NOMO-1 treated with dmso at 0.1 percent for 144 hours (cell line): ENCODE measurements around the gene DLGAP4.

ENCODE experiments used
- DNase-seq: peaks from one replicate; lab custom pipeline; 2025; ENCODE audit not compliant: unreplicated experiment; lab: John Stamatoyannopoulos, UW

The DLGAP4 gene

DNA sequence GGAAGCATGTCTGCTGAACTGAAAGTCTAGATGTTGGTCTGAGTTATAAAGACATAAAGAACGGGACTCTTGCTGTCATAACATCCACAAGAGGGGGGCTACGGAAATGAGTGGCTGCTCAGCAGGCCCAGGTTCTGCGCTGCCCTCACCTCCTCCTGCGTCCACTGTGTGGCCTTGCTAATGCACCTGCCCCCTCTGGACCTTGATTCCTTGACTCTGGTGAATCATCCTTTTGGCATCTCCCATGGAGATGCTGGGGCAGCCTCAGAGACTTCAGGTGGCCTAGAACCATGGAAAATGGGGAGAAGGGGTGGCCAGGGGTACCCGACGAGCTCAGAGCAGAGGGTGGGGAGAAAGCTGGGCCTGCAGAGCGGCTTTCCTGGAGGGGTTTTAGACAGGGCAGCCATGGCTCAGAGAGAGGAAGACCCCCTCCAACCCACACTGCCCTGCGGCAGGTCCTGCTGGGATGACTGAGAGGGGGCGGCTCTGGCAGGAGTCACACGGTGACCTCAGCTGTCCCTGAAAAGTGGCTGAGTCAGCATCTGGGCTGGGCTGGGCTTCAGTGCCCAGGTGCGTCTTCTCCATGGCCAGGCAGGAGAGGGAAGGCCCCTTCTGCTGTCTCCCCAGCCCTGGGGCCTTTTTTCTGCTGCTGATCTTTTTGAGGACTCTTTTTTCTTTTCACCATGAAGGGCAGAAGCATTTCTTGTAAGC lies 46.9 kb downstream of the DLGAP4 start:
- no peak for DNase-seq

- DNase-seq = no peak
These were observed 47.6 kb downstream of the DLGAP4 start for GRCh38 chr20:36353740-36354139.

GRCh38 chr20:36355469-36356171 lies 49.5 kb downstream of the DLGAP4 start:
- no peak for DNase-seq

DNA sequence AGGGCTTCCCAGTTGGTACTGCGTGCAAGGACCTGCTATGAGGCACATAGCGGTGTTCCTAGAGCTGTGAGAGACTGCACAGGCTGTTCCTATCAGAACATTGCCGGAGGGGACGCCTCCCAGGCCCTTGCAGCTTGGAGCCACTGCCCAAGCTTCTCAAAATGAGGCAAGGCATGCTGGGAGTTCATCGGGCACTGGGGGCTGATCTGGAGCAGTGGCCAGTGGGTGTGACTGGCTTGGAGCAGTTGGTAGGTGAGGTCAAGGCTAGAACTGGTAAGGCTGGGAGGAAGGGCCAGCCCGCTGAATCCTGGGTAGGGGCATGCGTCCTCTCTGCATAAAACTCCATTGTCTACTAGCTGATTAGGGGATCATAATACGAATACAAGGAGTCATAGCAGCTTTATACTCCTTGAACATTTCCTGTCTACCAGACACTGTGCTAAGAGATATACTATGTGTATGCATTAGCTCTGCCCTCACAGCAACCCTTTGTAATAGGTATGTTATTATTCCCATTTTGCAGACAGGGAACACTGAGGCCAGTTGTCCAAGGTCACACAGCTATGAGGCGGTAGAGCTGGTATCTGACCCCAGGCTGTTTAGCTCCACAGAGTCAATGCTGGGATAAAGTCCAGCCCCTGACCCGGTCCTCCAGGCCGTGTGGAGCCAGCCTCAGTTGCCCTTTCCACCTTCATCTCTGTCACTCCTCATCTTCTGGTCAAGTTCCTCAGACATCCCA lies 53.7 kb downstream of the DLGAP4 start:
- DNase-seq = no peak

DNA sequence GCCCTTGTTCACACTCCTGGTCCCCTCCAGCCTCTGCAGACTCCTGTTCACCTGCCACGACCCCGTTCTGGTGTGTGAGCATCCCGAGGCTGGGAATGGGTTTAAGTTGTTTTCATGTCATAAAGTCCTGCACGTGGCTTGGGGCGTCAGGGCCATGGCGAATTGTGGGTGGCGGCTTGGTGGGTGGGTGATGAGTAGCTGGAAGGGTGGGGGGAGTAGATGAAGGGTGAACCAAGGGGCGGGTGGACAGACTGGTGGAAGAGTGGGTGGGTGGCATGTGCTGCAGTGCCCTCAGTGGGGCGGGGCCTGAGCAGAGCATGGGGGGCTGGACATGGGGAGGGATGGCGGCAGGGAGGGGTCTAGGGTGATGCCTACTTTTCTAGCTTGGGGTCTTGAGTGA lies 54.3 kb downstream of the DLGAP4 start:
- DNase-seq = no peak

DNA sequence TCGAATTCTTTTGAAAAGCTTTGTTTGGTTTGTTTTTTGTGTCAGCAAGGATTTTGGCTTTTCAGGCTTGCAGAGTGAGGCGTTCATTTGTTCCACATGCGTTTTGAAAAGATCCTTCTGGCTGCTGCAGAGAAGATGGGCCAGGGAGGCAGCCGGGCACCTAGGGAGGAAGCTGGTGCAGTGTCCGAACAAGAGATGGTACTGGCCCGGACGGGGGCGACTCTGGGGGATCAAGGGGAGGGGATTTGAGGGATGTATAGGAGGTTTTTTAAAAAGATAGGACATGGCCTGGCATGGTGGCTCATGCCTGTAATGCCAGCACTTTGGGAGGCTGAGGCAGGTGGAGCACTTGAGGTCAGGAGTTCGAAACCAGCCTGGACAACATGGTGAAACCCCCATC lies 55.3 kb downstream of the DLGAP4 start:
- DNase-seq = no peak

DNA sequence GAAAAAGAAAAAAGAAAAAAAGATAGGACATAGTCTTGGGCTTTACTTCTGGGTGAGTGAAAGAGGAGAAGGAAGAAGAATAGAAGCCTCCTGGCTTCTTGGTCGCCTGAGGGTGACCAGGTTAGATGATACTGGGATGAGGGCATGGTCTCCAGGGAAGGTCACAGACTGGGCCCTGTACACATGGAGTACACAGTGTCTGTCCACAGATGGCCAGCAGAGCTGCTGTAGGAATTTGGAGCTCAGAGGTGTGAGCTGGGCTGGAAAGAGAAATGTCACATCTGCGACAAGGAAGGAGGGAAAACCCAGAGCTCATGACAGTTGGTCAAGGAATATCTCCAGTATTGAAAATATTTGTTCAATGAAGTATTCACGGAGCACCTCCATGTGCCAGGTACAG lies 56.1 kb downstream of the DLGAP4 start:
- DNase-seq = no peak

DNA sequence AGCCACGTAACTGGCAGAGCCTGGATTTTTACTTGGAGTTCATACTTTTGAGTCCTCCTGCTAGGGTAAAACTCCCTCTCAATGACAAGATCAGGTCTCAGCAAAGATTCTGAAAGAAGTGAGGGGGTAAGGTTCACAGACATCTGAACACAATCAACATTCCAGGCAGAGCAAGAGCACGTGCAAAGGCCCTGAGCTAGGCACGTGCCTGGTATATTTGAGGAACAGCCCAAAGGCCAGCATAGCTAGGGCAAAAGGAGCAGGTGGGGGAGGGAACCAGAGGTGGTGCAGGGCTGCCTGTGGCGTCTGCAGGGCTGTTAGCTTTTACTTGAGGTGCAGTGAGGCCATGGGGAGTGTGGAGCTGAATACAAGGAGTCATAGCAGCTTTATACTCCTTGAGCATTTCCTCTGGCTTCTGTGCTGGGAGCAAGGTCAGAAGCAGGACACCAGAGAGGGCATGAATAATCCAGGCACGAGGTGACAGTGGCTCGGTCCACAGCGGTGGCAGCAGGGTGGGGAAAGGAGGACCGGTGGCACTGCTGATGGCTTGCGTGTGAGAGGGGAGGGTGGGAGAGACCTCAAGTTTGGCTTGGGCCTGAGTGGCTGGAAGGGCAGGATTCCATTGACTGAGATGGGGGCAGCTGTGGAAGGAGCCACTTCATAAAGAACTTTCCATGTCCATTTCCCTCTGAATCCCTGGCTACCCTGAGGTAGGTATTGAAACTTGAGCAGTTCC lies 57.0 kb downstream of the DLGAP4 start:
- DNase-seq = no peak

- no peak for DNase-seq
These were observed 58.4 kb downstream of the DLGAP4 start for GRCh38 chr20:36364506-36364905.

GRCh38 chr20:36366623-36367369 lies 60.7 kb downstream of the DLGAP4 start:
- DNase-seq = no peak

DNA sequence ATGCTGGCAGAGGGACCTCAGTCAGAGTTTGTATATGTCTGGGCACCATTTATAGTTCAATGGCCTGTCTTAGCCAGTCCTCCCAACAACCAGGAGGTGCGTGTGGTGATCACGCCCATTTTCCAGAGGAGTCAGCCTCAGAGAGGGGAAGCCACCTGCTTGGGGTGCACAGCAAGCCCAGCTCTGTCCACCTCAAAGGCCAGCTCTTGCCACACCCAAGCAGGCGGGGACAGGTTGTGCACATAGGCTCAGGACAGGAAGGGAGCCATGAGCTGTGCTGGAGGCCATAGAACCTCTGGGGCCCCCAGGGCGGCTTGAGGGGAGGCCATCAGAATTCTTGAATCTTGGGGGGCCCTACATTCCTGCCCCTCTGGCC lies 61.2 kb downstream of the DLGAP4 start:
- DNase-seq = no peak

DNA sequence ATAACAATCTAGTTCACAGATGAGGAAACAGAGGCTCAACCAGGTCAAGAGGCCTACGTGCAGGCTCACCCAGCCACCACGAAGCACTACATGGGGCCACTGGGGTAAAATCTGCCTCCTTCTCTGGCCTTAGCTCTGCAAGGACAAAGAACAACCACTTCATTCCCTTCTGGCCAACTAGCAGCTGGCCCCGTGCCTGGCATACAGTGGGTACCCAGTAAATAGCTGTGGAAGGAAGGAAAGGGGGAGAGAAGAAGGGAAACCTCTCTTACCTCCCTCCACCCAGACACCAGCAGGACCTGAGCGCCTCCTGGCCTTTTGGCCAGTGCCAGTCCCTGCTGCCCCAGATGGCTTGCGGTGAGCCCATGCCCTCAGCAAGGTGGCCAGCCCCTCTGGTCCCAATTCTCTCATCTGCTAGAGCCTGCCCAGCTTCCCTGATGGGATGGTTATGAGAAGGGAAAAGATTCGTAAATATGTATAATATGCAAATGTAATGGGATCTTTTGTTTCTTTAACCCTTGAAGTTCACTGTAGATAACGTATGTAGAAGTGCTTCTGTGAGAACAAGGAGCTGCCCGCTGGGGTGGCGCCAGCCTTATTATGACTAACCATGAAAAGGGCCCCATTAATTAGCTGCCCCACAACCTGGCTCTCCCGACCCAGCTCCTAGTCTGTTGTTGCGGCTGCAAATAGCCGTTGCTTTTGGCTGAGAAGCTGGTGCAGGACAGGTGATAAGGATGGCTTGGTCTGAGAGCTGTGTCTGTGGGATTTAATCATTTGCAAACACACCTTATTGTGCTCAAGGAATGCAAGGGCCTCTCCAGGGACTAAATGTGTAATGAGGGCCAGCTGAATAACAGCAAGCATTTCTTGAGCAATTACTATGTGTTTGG lies 62.0 kb downstream of the DLGAP4 start:
- DNase-seq = no peak

DNA sequence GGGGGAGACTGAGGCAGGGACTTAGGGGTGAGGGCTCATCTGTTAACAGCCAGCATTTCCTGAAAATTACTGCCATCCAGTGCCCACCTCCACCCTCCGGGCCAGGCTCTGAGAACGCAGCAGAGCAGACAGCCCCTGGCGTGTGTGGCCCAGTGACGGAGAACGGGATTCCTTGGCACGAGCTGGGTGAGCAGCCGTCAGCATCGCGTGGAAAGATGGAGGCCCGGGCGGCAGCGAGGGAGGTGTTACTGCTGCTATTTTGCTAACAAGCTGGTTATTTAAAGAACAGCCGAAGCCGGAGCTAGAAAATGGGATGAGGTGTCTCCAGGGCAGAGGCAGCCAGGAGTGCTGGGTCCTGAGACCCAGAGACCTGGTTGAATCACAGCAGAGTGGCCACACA lies 62.7 kb downstream of the DLGAP4 start:
- no peak for DNase-seq

- no peak for DNase-seq
These were observed 63.6 kb downstream of the DLGAP4 start for GRCh38 chr20:36369739-36370138.

- DNase-seq = no peak
These were observed 65.1 kb downstream of the DLGAP4 start for GRCh38 chr20:36370991-36371790.

DNA sequence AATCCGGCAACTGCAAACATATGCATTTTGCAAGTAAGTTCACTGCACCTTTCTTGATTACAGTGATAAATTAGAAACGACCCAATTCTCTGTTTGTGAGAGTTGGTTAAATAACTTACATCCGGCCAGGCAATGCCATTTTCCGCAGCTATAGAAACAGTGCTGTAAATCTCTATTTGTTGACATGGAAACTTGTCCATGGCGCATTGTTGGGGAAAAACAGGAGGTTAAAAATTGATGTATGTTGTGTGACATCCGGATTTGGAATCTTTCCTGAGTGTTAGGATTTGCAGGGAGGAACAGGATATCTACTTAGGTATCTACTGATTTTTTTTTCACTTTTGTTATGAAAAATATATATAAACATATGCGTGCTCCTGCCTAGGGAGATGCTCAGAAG lies 66.5 kb downstream of the DLGAP4 start:
- no peak for DNase-seq

DNA sequence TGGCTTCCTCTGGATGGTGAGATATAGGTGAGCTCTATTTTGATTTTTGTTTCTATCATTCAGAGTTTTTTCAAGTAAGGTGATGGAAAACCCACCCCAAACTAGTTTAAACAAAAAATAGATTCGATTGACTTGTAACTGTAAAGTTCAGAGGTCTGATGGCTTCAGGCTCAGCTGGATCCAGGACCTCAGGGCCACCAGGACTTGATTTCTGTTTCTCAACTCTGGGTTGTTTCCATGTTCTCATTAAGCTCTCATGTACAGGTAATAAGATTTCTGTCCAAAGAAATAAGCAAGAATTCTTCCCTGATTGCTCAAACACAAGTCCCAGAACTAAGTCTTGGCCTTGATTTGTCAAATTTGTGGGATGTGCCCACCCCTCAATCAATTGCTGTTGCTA lies 67.0 kb downstream of the DLGAP4 start:
- no peak for DNase-seq

DNA sequence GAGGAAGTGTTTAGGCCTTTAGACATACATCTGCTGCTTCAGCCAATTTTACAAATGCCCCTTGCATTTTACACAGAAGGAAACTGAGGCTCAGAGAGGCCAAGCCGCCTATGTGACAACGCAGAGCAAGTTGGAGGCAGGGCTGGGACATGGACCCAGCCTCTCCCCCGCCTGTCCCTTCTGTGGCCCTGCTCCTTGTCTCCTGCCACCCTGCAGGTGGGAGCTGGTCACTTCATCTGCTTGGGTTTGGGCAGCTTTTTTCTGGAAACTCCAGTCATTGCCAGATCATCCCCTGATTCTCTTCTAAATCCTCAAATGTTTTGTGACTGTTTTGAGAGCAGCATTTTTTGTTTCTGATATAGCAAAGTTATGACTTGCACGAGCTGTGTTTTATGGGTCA lies 68.9 kb downstream of the DLGAP4 start:
- DNase-seq = no peak
